ENCODE results near the gene USP17L25.
"Not testable (repeated sequence)": the region's sequence is repeated elsewhere in the genome, so short reads cannot be mapped to it uniquely, and the experiment has no call there.

The USP17L25 gene, protein sequence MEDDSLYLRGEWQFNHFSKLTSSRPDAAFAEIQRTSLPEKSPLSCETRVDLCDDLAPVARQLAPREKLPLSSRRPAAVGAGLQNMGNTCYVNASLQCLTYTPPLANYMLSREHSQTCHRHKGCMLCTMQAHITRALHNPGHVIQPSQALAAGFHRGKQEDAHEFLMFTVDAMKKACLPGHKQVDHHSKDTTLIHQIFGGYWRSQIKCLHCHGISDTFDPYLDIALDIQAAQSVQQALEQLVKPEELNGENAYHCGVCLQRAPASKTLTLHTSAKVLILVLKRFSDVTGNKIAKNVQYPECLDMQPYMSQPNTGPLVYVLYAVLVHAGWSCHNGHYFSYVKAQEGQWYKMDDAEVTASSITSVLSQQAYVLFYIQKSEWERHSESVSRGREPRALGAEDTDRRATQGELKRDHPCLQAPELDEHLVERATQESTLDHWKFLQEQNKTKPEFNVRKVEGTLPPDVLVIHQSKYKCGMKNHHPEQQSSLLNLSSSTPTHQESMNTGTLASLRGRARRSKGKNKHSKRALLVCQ

DNA sequence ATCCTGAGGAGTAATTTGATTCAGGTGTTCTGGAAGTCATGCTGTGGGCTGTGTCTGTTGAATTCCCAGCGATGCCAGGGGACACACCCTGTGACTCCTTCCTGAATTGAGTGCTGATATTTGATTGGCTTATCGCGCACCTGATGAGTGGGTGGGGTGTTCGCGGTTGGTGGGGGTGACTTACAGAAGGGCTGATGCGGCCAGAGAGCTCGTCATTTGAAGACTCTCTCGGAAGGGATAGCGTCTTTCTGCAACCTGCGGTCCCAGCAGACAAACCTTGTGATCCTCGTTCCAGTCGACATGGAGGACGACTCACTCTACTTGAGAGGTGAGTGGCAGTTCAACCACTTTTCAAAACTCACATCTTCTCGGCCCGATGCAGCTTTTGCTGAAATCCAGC lies at the start of gene USP17L25:
USP17L25 (plus strand) TSS at position 301 of the 400 bp plus-strand sequence; CDS start at position 301, 0 bp downstream.
- not testable (repeated sequence) for DNase-seq

DNA sequence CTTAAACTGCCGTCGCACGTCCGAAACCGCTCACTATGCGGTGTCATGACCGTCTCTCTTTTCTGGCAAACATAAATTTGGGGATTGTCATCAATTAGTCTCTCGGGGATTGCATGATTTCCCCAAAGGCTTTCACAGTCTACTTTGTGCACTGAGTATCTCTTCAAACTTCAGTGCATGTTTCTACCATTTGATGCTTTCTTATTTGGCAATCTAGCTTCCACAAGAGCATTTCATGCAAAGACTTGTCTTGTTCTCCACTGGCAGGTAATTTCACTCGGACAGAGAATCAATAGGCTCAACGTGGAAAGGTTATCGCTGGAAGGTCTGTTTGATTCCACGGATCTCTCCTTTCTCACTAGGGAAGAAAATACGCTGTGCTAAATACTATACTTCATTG lies 5.5 kb upstream of the USP17L25 start:
- not testable (repeated sequence) for DNase-seq

DNA sequence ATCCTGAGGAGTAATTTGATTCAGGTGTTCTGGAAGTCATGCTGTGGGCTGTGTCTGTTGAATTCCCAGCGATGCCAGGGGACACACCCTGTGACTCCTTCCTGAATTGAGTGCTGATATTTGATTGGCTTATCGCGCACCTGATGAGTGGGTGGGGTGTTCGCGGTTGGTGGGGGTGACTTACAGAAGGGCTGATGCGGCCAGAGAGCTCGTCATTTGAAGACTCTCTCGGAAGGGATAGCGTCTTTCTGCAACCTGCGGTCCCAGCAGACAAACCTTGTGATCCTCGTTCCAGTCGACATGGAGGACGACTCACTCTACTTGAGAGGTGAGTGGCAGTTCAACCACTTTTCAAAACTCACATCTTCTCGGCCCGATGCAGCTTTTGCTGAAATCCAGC lies 4.8 kb upstream of the USP17L25 start, which contains the start of gene USP17L24:
USP17L24 (plus strand) TSS at position 301 of the 400 bp plus-strand sequence; CDS start at position 301, 0 bp downstream.
- not testable (repeated sequence) for DNase-seq

DNA sequence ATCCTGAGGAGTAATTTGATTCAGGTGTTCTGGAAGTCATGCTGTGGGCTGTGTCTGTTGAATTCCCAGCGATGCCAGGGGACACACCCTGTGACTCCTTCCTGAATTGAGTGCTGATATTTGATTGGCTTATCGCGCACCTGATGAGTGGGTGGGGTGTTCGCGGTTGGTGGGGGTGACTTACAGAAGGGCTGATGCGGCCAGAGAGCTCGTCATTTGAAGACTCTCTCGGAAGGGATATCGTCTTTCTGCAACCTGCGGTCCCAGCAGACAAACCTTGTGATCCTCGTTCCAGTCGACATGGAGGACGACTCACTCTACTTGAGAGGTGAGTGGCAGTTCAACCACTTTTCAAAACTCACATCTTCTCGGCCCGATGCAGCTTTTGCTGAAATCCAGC lies 4.6 kb downstream of the USP17L25 start, which contains the start of gene USP17L26:
USP17L26 (plus strand) TSS at position 301 of the 400 bp plus-strand sequence; CDS start at position 301, 0 bp downstream.
- DNase-seq = not testable (repeated sequence)

DNA sequence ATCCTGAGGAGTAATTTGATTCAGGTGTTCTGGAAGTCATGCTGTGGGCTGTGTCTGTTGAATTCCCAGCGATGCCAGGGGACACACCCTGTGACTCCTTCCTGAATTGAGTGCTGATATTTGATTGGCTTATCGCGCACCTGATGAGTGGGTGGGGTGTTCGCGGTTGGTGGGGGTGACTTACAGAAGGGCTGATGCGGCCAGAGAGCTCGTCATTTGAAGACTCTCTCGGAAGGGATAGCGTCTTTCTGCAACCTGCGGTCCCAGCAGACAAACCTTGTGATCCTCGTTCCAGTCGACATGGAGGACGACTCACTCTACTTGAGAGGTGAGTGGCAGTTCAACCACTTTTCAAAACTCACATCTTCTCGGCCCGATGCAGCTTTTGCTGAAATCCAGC lies 9.4 kb downstream of the USP17L25 start, which contains the start of gene USP17L5:
USP17L5 (plus strand) TSS at position 301 of the 400 bp plus-strand sequence; CDS start at position 301, 0 bp downstream.
- not testable (repeated sequence) for DNase-seq

DNA sequence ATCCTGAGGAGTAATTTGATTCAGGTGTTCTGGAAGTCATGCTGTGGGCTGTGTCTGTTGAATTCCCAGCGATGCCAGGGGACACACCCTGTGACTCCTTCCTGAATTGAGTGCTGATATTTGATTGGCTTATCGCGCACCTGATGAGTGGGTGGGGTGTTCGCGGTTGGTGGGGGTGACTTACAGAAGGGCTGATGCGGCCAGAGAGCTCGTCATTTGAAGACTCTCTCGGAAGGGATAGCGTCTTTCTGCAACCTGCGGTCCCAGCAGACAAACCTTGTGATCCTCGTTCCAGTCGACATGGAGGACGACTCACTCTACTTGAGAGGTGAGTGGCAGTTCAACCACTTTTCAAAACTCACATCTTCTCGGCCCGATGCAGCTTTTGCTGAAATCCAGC lies 14.1 kb downstream of the USP17L25 start, which contains the start of gene USP17L27:
USP17L27 (plus strand) TSS at position 301 of the 400 bp plus-strand sequence; CDS start at position 301, 0 bp downstream.
- DNase-seq = not testable (repeated sequence)

DNA sequence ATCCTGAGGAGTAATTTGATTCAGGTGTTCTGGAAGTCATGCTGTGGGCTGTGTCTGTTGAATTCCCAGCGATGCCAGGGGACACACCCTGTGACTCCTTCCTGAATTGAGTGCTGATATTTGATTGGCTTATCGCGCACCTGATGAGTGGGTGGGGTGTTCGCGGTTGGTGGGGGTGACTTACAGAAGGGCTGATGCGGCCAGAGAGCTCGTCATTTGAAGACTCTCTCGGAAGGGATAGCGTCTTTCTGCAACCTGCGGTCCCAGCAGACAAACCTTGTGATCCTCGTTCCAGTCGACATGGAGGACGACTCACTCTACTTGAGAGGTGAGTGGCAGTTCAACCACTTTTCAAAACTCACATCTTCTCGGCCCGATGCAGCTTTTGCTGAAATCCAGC lies 18.9 kb downstream of the USP17L25 start, which contains the start of gene USP17L28:
USP17L28 (plus strand) TSS at position 301 of the 400 bp plus-strand sequence; CDS start at position 301, 0 bp downstream.
- DNase-seq = not testable (repeated sequence)

DNA sequence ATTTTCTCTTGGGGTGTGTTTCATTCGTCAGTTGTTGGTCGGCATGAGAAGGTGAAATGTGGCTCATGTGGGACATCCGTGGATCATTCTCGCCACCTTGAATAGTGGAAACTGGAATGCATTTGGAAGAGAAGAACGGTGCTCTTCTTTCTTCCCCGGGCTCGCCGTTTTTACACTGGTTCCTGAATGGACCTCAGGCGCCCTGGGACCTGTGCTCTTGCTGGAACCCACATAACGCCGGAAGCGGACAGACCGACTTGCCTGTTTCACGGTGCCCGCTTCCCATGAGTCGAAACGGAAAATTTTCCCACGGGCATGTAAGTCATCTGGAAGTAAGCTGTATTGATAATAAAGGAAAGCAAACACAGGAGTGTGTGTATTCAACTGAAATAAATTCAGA lies 21.2 kb downstream of the USP17L25 start:
- not testable (repeated sequence) for DNase-seq

DNA sequence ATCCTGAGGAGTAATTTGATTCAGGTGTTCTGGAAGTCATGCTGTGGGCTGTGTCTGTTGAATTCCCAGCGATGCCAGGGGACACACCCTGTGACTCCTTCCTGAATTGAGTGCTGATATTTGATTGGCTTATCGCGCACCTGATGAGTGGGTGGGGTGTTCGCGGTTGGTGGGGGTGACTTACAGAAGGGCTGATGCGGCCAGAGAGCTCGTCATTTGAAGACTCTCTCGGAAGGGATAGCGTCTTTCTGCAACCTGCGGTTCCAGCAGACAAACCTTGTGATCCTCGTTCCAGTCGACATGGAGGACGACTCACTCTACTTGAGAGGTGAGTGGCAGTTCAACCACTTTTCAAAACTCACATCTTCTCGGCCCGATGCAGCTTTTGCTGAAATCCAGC lies 23.6 kb downstream of the USP17L25 start, which contains the start of gene USP17L29:
USP17L29 (plus strand) TSS at position 301 of the 400 bp plus-strand sequence; CDS start at position 301, 0 bp downstream.
- not testable (repeated sequence) for DNase-seq

DNA sequence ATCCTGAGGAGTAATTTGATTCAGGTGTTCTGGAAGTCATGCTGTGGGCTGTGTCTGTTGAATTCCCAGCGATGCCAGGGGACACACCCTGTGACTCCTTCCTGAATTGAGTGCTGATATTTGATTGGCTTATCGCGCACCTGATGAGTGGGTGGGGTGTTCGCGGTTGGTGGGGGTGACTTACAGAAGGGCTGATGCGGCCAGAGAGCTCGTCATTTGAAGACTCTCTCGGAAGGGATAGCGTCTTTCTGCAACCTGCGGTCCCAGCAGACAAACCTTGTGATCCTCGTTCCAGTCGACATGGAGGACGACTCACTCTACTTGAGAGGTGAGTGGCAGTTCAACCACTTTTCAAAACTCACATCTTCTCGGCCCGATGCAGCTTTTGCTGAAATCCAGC lies 33.1 kb downstream of the USP17L25 start, which contains the start of gene USP17L30:
USP17L30 (plus strand) TSS at position 301 of the 400 bp plus-strand sequence; CDS start at position 301, 0 bp downstream.
- not testable (repeated sequence) for DNase-seq

DNA sequence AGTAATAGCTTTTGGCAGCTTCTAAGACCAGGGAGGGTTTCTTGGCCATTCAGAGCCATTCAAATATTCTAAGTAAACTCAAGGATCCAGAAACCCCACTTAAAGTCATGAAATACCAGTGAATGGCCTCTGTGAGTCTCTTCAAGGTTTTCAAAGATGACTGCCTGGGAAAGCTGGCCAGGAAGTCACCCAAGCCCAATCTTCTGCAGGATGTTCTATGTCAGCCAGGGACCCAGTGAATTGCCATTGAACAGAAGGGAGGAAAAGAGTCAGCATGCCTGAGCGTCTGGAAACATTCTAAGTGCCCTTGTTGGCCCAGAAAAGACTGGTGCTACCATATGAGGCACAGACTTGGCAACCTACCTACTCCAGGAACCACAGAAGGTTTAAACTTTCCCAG lies 50.2 kb downstream of the USP17L25 start:
- not testable (repeated sequence) for DNase-seq

All from CD4-positive, alpha-beta T cell treated with Interferon gamma for 1 hour (primary cell).